ENCODE results near the gene CTNND2.

Gene CTNND2

DNA sequence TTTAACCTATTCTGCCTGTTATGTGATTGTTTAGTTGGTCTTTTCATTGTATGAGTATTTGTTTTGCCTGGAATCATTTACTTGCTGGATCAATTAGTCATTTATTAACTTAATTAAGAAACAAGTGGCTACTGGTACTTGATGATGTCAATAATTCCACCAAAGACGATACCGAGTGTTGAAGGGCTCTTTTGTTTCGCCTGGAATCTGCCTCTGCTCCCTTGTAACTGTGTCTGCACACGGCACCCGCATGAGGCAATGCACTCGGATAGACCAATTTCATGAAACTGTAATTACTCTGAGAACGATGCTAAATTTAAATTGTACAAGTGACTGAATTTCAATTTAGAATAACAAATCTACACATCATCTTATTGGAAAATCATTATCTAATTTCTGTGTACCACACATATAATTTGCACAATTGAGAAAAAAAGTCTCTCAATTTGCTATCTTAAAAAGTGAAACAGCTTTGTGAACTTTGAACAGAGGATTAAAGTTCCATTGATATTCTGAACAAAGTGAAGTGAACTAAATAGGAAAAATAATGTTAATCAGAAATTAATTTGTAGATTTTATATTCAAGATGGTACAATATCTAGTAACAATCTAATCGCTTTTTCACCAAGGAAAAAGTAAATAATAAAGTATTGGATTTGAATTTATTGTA is 143.2 kb downstream of the CTNND2 start:
- Histone ChIP-seq H3K36me3 (ENCODE audit: control insufficient read depth, insufficient read depth, low read length) (no peaks in the 10 kb centered on the region), H3K9ac (ENCODE audit: low read depth, low read length) (no peak overlapping the region), H3K27me3 (ENCODE audit: control insufficient read depth, insufficient read depth, low read length) (no peaks in the 10 kb centered on the region), H3K9me3 (ENCODE audit: control insufficient read depth, insufficient read depth, low read length) (no peaks in the 10 kb centered on the region), H3K4me3 (ENCODE audit: low read depth, low read length) (no peak overlapping the region), H3K4me1 (ENCODE audit: control insufficient read depth, insufficient read depth, low read length) (no peaks in the 10 kb centered on the region)

DNA sequence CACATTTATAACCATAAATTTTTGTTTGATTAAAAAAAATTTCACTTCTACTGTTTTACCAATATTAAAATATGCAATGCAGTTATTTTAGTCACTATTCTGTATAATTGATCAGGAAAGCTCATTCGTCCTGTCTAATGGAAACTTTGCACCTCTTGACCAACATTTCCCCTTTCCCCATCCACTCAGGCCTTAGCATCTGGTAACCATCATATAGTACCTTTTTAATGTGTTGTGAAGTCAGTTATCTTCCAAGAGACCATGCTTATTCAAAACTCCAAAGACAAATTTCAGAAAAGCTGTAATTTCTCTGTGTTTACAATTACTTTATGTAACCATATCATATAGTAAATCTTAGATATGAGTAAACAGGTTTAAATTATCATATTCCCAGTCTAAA is 145.9 kb downstream of the CTNND2 start:
- no peaks in the 10 kb centered on the region for H3K4me1 ChIP-seq (ENCODE audit: control insufficient read depth, insufficient read depth, low read length)
- no peak overlapping the region for H3K4me3 ChIP-seq (ENCODE audit: low read depth, low read length)
- no peak overlapping the region for H3K9ac ChIP-seq (ENCODE audit: low read depth, low read length)
- no peaks in the 10 kb centered on the region for H3K27me3 ChIP-seq (ENCODE audit: control insufficient read depth, insufficient read depth, low read length)
- H3K9me3 ChIP-seq (ENCODE audit: control insufficient read depth, insufficient read depth, low read length), result no peaks in the 10 kb centered on the region
- no peaks in the 10 kb centered on the region for H3K36me3 ChIP-seq (ENCODE audit: control insufficient read depth, insufficient read depth, low read length)

DNA sequence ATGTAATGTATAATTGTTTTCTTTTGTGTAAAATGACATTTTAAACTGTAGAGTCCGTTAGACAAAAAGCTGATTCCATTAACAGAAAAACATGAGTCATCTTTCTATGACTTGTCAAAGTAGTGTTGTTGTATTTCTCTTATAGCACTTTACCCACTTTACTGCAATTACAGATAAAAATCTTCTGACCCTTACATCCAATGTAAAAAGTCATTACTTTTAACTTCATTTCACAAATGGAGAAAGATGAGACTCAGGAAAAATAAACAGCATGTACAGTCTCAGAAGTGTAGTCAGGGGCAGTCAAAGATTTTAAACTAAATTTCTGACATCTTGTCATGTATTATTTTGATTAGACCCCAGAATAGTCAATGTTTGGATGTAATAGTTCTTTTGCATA is 146.6 kb downstream of the CTNND2 start:
- Histone ChIP-seq H3K4me3 (ENCODE audit: low read depth, low read length) (no peak overlapping the region), H3K9ac (ENCODE audit: low read depth, low read length) (no peak overlapping the region), H3K27me3 (ENCODE audit: control insufficient read depth, insufficient read depth, low read length) (no peaks in the 10 kb centered on the region), H3K4me1 (ENCODE audit: control insufficient read depth, insufficient read depth, low read length) (no peaks in the 10 kb centered on the region), H3K9me3 (ENCODE audit: control insufficient read depth, insufficient read depth, low read length) (no peaks in the 10 kb centered on the region), H3K36me3 (ENCODE audit: control insufficient read depth, insufficient read depth, low read length) (no peaks in the 10 kb centered on the region)

DNA sequence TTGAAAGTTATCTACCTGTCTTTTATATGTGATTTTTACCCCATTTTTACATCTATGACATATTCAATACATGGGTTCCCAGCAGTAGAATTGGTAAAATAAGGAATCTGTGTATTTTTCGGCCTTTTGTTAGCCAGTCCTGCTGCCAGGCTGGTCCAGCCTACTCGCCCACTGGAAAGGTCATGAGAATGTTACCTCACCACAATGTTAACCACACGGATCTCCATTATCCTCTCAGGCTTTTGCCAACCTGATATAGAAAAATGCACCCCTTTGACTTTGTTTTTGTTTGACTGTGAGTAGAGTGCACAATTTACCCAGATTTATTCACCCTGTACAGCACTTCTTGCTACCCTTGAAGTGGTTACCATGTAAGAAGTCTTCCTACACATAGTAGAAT is 167.2 kb downstream of the CTNND2 start:
- no peaks in the 10 kb centered on the region for H3K27me3 ChIP-seq (ENCODE audit: control insufficient read depth, insufficient read depth, low read length)
- H3K4me1 ChIP-seq (ENCODE audit: control insufficient read depth, insufficient read depth, low read length), result no peaks in the 10 kb centered on the region
- no peaks in the 10 kb centered on the region for H3K9me3 ChIP-seq (ENCODE audit: control insufficient read depth, insufficient read depth, low read length)
- H3K9ac ChIP-seq (ENCODE audit: low read depth, low read length), result no peak overlapping the region
- no peaks in the 10 kb centered on the region for H3K36me3 ChIP-seq (ENCODE audit: control insufficient read depth, insufficient read depth, low read length)
- no peak overlapping the region for H3K4me3 ChIP-seq (ENCODE audit: low read depth, low read length)

DNA sequence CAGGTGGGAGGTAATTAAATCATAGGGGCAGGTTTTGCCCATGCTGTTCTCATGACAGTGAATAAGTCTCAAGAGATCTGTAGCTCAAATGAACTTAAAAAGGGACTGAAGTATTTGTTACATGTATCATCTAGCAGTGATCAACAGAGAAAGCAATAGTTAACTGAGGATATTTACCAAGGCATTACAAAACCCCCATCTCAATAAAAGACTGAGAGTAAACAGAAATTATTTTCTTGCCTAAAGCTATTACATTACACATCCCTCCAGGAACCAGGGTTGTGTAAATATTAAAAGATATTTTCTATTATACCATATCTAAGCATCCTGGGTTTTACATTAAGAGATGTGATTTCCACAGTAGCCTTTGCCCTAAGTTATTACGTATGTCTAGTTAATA is 169.9 kb downstream of the CTNND2 start:
- Histone ChIP-seq H3K27me3 (ENCODE audit: control insufficient read depth, insufficient read depth, low read length) (no peaks in the 10 kb centered on the region), H3K4me1 (ENCODE audit: control insufficient read depth, insufficient read depth, low read length) (no peaks in the 10 kb centered on the region), H3K4me3 (ENCODE audit: low read depth, low read length) (no peak overlapping the region), H3K36me3 (ENCODE audit: control insufficient read depth, insufficient read depth, low read length) (no peaks in the 10 kb centered on the region), H3K9me3 (ENCODE audit: control insufficient read depth, insufficient read depth, low read length) (no peaks in the 10 kb centered on the region), H3K9ac (ENCODE audit: low read depth, low read length) (no peak overlapping the region)

DNA sequence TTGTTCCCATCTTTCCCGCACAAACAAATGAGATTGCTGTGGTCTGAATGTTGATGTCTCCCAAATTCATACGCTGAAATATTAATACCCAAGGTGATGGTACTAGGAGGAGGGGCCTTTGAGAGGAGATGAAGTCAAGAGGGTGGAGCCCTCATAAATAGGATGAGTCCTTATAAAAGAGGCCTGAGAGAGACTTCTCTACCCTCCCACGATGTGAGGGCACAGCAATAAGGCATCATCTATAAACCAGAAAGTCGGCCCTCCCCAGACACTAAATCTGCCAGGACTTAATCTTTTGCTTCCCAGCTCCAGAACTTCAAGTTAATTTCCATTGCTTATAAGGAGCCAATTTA is 170.4 kb downstream of the CTNND2 start:
- no peaks in the 10 kb centered on the region for H3K27me3 ChIP-seq (ENCODE audit: control insufficient read depth, insufficient read depth, low read length)
- no peak overlapping the region for H3K4me3 ChIP-seq (ENCODE audit: low read depth, low read length)
- no peaks in the 10 kb centered on the region for H3K4me1 ChIP-seq (ENCODE audit: control insufficient read depth, insufficient read depth, low read length)
- H3K9ac ChIP-seq (ENCODE audit: low read depth, low read length), result no peak overlapping the region
- H3K36me3 ChIP-seq (ENCODE audit: control insufficient read depth, insufficient read depth, low read length), result no peaks in the 10 kb centered on the region
- no peaks in the 10 kb centered on the region for H3K9me3 ChIP-seq (ENCODE audit: control insufficient read depth, insufficient read depth, low read length)

DNA sequence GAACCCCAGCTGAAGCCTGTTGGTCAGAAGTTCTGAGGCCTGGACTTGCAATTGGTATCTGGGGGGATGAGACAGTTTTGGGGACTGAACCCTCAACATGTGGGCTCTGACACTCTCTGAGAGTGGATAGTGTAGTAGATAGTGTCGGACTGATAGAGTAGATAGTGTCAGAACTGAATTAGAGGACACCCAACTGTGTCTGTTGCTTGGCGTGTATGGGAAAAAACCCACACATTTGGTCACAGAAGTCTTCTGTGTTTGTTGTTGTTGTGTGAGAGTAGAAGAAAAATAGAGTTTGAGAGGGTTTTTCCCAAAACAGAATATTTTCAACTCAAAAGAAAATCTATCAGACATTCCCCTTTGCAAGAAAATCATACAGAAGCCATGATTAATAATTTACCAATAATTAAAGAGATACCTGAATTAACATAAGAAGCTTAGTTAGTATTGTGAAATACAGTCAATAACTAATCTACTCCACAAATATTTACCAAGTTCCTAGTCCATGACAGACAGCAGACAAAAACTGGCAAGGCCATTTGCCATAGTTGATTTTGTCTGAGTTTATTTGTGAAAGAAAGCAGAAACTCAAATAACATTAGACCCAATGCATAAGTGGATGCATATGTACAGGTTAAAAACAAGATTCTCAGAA is 170.9 kb downstream of the CTNND2 start:
- Histone ChIP-seq H3K4me3 (ENCODE audit: low read depth, low read length) (no peak overlapping the region), H3K9me3 (ENCODE audit: control insufficient read depth, insufficient read depth, low read length) (no peaks in the 10 kb centered on the region), H3K4me1 (ENCODE audit: control insufficient read depth, insufficient read depth, low read length) (no peaks in the 10 kb centered on the region), H3K27me3 (ENCODE audit: control insufficient read depth, insufficient read depth, low read length) (no peaks in the 10 kb centered on the region), H3K9ac (ENCODE audit: low read depth, low read length) (no peak overlapping the region), H3K36me3 (ENCODE audit: control insufficient read depth, insufficient read depth, low read length) (no peaks in the 10 kb centered on the region)

DNA sequence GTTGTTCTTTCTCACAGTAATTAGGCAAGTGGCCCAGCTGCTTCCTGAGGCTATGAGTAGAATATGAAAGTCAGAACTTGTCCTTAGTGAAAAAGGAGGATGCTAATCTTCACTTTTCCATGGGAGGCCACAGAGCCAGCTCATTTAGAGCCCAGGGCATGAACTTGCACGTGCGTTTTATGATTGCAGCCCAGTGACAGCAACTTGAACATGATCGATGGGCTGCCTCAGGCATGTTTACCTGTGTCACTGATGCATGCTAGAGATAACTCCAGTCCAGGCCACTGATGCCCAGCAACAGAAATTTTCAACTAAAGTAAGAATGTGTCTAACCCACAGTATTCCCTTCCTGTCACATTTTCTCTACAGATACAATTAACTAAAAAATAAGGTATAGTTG is 179.3 kb downstream of the CTNND2 start:
- H3K27me3 ChIP-seq (ENCODE audit: control insufficient read depth, insufficient read depth, low read length), result no peaks in the 10 kb centered on the region
- H3K4me1 ChIP-seq (ENCODE audit: control insufficient read depth, insufficient read depth, low read length), result no peaks in the 10 kb centered on the region
- H3K9me3 ChIP-seq (ENCODE audit: control insufficient read depth, insufficient read depth, low read length), result no peaks in the 10 kb centered on the region
- no peak overlapping the region for H3K9ac ChIP-seq (ENCODE audit: low read depth, low read length)
- no peaks in the 10 kb centered on the region for H3K36me3 ChIP-seq (ENCODE audit: control insufficient read depth, insufficient read depth, low read length)
- H3K4me3 ChIP-seq (ENCODE audit: low read depth, low read length), result no peak overlapping the region

DNA sequence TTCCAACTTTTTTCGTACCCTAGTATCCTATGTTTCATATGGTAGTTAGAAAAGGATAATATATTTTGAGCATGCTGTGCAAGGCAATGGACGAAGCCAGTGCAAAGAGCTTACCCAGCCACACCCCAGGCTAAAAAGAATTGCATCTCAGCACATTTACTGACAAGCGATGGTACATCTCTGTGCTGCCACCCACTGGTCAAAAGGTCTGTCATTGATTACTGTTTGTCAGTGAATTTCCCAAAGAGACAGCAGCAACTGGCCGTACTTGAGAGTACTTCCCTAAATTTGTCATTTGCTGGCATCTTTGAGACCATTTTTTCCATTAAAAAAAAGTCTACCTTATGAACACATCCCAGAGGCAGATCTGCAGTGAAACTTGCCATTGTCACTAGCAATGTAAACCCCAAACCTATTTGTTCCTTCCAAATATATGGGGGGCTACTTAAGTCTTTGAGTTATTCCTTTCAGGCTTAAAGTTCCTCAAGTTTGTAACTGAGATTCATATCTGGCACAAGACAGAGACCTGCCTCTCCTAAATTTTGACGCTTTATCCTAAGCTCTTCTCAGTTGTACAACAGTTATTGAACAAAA is 184.3 kb downstream of the CTNND2 start:
- H3K9me3 ChIP-seq (ENCODE audit: control insufficient read depth, insufficient read depth, low read length), result no peaks in the 10 kb centered on the region
- H3K27me3 ChIP-seq (ENCODE audit: control insufficient read depth, insufficient read depth, low read length), result no peaks in the 10 kb centered on the region
- H3K4me3 ChIP-seq (ENCODE audit: low read depth, low read length), result no peak overlapping the region
- no peak overlapping the region for H3K9ac ChIP-seq (ENCODE audit: low read depth, low read length)
- no peaks in the 10 kb centered on the region for H3K36me3 ChIP-seq (ENCODE audit: control insufficient read depth, insufficient read depth, low read length)
- H3K4me1 ChIP-seq (ENCODE audit: control insufficient read depth, insufficient read depth, low read length), result peaks cover 5% of the 10 kb centered on the region

DNA sequence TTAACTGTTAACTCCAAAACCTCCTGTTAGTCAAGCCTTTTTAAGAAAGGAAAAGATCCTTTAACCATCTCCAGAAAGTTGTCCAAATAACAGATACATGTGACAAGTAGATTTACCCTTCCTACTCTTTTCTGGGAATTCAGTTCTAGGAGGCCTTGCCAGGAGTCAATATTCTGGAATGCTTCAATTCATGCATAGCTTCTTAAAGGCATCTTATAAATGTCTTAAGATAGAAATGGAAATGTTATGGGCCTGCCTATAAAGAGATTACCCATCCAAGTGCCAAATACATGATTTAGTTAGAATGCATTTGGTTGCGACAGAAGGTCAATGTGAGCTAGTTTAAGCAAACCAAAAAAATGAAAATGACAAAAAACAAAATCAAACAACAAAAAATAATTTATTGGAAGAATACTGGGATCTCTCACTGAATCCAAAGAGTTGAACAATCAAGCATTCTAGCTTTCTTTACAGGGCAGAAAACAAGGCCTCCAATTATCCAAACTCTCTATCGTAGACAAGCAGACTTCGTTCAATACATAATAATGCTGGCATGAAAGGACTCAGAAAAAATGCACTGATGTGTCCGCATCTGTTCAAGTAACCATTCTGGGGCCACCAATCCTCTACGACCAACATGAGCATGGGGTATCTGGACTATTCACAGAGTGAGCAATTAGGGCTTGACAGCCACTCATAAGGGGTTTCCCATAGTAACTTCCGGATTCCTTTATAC is 188.6 kb downstream of the CTNND2 start:
- Histone ChIP-seq H3K9ac (ENCODE audit: low read depth, low read length) (no peak overlapping the region), H3K9me3 (ENCODE audit: control insufficient read depth, insufficient read depth, low read length) (no peaks in the 10 kb centered on the region), H3K4me1 (ENCODE audit: control insufficient read depth, insufficient read depth, low read length) (peaks cover 6% of the 10 kb centered on the region), H3K27me3 (ENCODE audit: control insufficient read depth, insufficient read depth, low read length) (no peaks in the 10 kb centered on the region), H3K4me3 (ENCODE audit: low read depth, low read length) (no peak overlapping the region), H3K36me3 (ENCODE audit: control insufficient read depth, insufficient read depth, low read length) (no peaks in the 10 kb centered on the region)

DNA sequence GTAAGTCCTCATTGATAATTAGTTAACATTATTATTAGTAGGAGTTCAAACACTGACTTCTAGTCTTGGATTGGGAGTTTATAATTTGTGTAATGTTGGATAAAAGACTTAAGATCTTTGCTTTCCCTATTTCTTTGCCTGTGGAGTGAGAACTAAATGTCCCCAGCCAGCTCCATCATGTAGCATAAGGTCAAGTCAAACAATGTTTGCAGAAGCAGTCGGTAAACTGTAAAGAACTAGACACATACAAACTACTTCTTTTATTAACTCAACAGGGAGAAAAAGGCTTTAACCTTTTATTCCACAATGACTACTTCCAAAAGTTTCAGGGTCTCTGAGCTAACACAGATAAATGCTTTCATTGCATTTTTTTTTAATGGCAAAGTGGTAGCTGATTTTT is 192.3 kb downstream of the CTNND2 start:
- Histone ChIP-seq H3K9me3 (ENCODE audit: control insufficient read depth, insufficient read depth, low read length) (no peaks in the 10 kb centered on the region), H3K4me3 (ENCODE audit: low read depth, low read length) (no peak overlapping the region), H3K9ac (ENCODE audit: low read depth, low read length) (no peak overlapping the region), H3K27me3 (ENCODE audit: control insufficient read depth, insufficient read depth, low read length) (no peaks in the 10 kb centered on the region), H3K36me3 (ENCODE audit: control insufficient read depth, insufficient read depth, low read length) (no peaks in the 10 kb centered on the region), H3K4me1 (ENCODE audit: control insufficient read depth, insufficient read depth, low read length) (peaks cover 6% of the 10 kb centered on the region)

DNA sequence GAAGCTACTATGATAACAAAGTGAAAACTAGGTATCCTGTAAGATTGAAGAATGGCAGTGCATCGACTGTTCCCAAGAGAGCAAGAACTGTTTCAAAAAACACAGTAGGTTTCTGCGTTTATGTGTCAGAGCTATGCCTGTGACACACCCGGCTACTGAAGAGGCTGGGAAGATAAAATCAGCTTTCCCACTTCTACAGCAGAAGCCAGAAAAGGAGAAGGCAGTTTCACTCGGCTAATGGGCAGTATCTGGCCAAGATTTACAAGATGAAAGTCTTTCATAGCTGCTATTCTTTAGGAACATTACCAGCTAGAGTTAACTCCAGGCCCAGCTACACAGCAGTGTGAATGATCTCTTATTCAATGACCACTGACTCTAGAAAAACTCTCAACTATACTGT is 195.2 kb downstream of the CTNND2 start:
- H3K36me3 ChIP-seq (ENCODE audit: control insufficient read depth, insufficient read depth, low read length), result no peaks in the 10 kb centered on the region
- no peaks in the 10 kb centered on the region for H3K9me3 ChIP-seq (ENCODE audit: control insufficient read depth, insufficient read depth, low read length)
- H3K9ac ChIP-seq (ENCODE audit: low read depth, low read length), result no peak overlapping the region
- no peaks in the 10 kb centered on the region for H3K4me1 ChIP-seq (ENCODE audit: control insufficient read depth, insufficient read depth, low read length)
- no peaks in the 10 kb centered on the region for H3K27me3 ChIP-seq (ENCODE audit: control insufficient read depth, insufficient read depth, low read length)
- H3K4me3 ChIP-seq (ENCODE audit: low read depth, low read length), result no peak overlapping the region
